H1 (cell line): Measurements from ENCODE around the gene MYO5B.

ENCODE experiments used
- CTCF ChIP-seq, 3 experiments: IDR thresholded peaks; 1 replicate in 2 of 3; 2 replicates in 1 of 3; pipeline versions ENCODE4 v1.5.1 to v1.6.1; 2011; ENCODE audit warnings: low read length in 3 of 3, mild to moderate bottlenecking in 3 of 3, inconsistent platforms in 2 of 3, low read depth in 1 of 3, moderate library complexity in 1 of 3; ENCODE audit not compliant: insufficient read depth in 1 of 3; ENCODE audit errors: control extremely low read depth in 1 of 3
- EGR1 ChIP-seq: IDR thresholded peaks from 2 replicates; pipeline ENCODE4 v1.6.1; 2011; ENCODE audit warnings: low read depth, low read length, borderline replicate concordance
- EZH2 ChIP-seq: fragments of 200-600 bp; sonication (generic); IDR thresholded peaks from 2 replicates; pipeline ENCODE4 v1.7.1; 2012; ENCODE audit warnings: low read depth, mild to moderate bottlenecking, moderate library complexity, low read length, inconsistent platforms; ENCODE audit not compliant: severe bottlenecking
- JUN ChIP-seq: IDR thresholded peaks from 2 replicates; pipeline ENCODE4 v1.6.1; 2011; ENCODE audit warnings: low read depth, mild to moderate bottlenecking, improper control_type of control experiment, low read length
- KDM1A ChIP-seq: fragments of 200-600, 300-600 bp; sonication (generic); IDR thresholded peaks from 2 replicates; pipeline ENCODE4 v1.7.1; 2016; ENCODE audit warnings: mild to moderate bottlenecking, low read length, borderline replicate concordance
- POLR2A ChIP-seq, 2 experiments: IDR thresholded peaks; 1 replicate in 1 of 2; 2 replicates in 1 of 2; pipeline ENCODE4 v1.6.1; 2011; ENCODE audit warnings: low read depth in 2 of 2, low read length in 2 of 2, mild to moderate bottlenecking in 2 of 2; ENCODE audit errors: control extremely low read depth in 1 of 2
- RBBP5 ChIP-seq: IDR thresholded peaks from 2 replicates; pipeline ENCODE4 v1.7.1; 2012; ENCODE audit warnings: low read depth, mild to moderate bottlenecking, inconsistent platforms, low read length, moderate library complexity, borderline replicate concordance
- SIN3A ChIP-seq, 2 experiments: IDR thresholded peaks in 1 of 2; conservative IDR thresholded peaks in 1 of 2; 2 replicates each; pipeline ENCODE4 v1.6.1; 2011 to 2012; ENCODE audit warnings: low read length in 2 of 2, improper control_type of control experiment in 1 of 2, low read depth in 1 of 2, mild to moderate bottlenecking in 1 of 2
- TCF12 ChIP-seq: IDR thresholded peaks from 2 replicates; pipeline ENCODE4 v1.6.1; 2011; ENCODE audit warnings: low read depth, mild to moderate bottlenecking, low read length

- TF ChIP-seq JUN, result no peak
- TF ChIP-seq CTCF (IDR thresholded peaks at IDR 0.05; ENCODE audit: control extremely low read depth in 1 of 3, insufficient read depth in 1 of 3, low read depth in 1 of 3, low read length in 3 of 3), result no peak
- no peak for TF ChIP-seq SIN3A (conservative IDR thresholded peaks at IDR 0.05 in 1 of 2, IDR thresholded peaks at IDR 0.05 in 1 of 2; ENCODE audit: low read depth in 1 of 2, low read length in 2 of 2)
- TF ChIP-seq EGR1, result no peak
- no peak for TF ChIP-seq POLR2A (IDR thresholded peaks at IDR 0.05; ENCODE audit: control extremely low read depth in 1 of 2, low read depth in 2 of 2, low read length in 2 of 2)
- no peak for TF ChIP-seq KDM1A
- no peak for TF ChIP-seq RBBP5
- TF ChIP-seq EZH2, result no peak
- no peak for TF ChIP-seq TCF12
Observed at GRCh38 chr18:50065039-50065438, 129.9 kb downstream of the MYO5B start.
